Measurements from ENCODE around the gene THBS3.

- TF ChIP-seq CTCF (conservative IDR thresholded peaks at IDR 0.05; ENCODE audit: low read length) (no peak), EZH2phosphoT487 (IDR thresholded peaks at IDR 0.05; ENCODE audit: borderline replicate concordance) (no peak)
Measured at GRCh38 chr1:155187456-155187891, 20.2 kb downstream of the THBS3 start.

All from Loucy (cell line).